Measurements from ENCODE around the gene SUN5. TPM values are rescaled to one million over a fixed set of nuclear protein-coding genes. Genes with fewer than 3 reads are reported as not detected.

SUN5 gene
- total and polyA plus RNA-seq, 8 donors, result not detected

GRCh38 chr20:32945710-32946221, 58.5 kb downstream of the SUN5 start:
- DNase-seq (no peak), ATAC-seq (no peak)
- intact Hi-C loops (cut with DNase I), result no loop called here
- Histone ChIP-seq H3K27me3 (peaks cover 0 to 4% of the 10 kb centered on the region in 2 donors), H3K4me3 (no peak overlapping the region), H3K36me3 (no peaks in the 10 kb centered on the region), H3K27ac (no peak overlapping the region), H3K4me1 (no peaks in the 10 kb centered on the region), H3K9me3 (peaks cover 0 to 7% of the 10 kb centered on the region in 2 donors)
- peak; percentile 33 to 37 for TF ChIP-seq CTCF (IDR thresholded peaks at IDR 0.05)

- no peaks in the 10 kb centered on the region for H3K36me3 ChIP-seq
- peaks cover 0 to 7% of the 10 kb centered on the region in 2 donors for H3K9me3 ChIP-seq
- no peak for TF ChIP-seq CTCF (IDR thresholded peaks at IDR 0.05)
- ATAC-seq (no peak), DNase-seq (no peak)
- H3K4me1 ChIP-seq, result no peaks in the 10 kb centered on the region
- H3K27me3 ChIP-seq, result peaks cover 0 to 4% of the 10 kb centered on the region in 2 donors
- H3K4me3 ChIP-seq, result no peak overlapping the region
- H3K27ac ChIP-seq, result no peak overlapping the region
- intact Hi-C loops (cut with DNase I), result no loop called here
Measured at GRCh38 chr20:32943490-32944052, 60.7 kb downstream of the SUN5 start.

GRCh38 chr20:32941155-32941885, 62.9 kb downstream of the SUN5 start:
- Histone ChIP-seq H3K36me3 (no peaks in the 10 kb centered on the region), H3K9me3 (peaks cover 0 to 7% of the 10 kb centered on the region in 2 donors), H3K4me1 (no peaks in the 10 kb centered on the region), H3K27me3 (peaks cover 0 to 4% of the 10 kb centered on the region in 2 donors), H3K27ac (no peak overlapping the region), H3K4me3 (no peak overlapping the region)
- intact Hi-C loops (cut with DNase I), result no loop called here
- no peak for TF ChIP-seq CTCF (IDR thresholded peaks at IDR 0.05)
- ATAC-seq (no peak), DNase-seq (no peak)

- DNase-seq (no peak), ATAC-seq (no peak)
- Histone ChIP-seq H3K27ac (no peak overlapping the region), H3K9me3 (no peaks in the 10 kb centered on the region), H3K4me3 (no peak overlapping the region), H3K27me3 (no peaks in the 10 kb centered on the region), H3K4me1 (no peaks in the 10 kb centered on the region), H3K36me3 (no peaks in the 10 kb centered on the region)
- TF ChIP-seq CTCF (IDR thresholded peaks at IDR 0.05), result no peak
- intact Hi-C loops (cut with DNase I), result no loop called here
Measured at GRCh38 chr20:32934580-32934979, 69.7 kb downstream of the SUN5 start.

Other genes starting within 250 kb of the SUN5 start
- 1 to 10 TPM in 1 of 2 donors, under 1 TPM in 1; 0.86 to 1.6 TPM for gene DNMT3B, start 242.0 kb downstream of the SUN5 start, total RNA-seq
- 1 to 10 TPM; 5.8 to 8.3 (median 6.6) TPM for gene DNMT3B, start 242.0 kb downstream of the SUN5 start, polyA plus RNA-seq (ENCODE audit: insufficient read length in 6 of 6)
- 100 to 1,000 TPM in 1 of 2 donors, 10 to 100 TPM in 1; 87.4 to 107 TPM for gene MAPRE1, start 184.5 kb downstream of the SUN5 start, total RNA-seq
- 10 to 100 TPM; 72.3 to 93.1 (median 79.1) TPM for gene MAPRE1, start 184.5 kb downstream of the SUN5 start, polyA plus RNA-seq (ENCODE audit: insufficient read length in 6 of 6)
- 1 to 10 TPM in 1 of 2 donors, under 1 TPM in 1; 0.35 to 1.0 TPM for gene EFCAB8, start 145.5 kb downstream of the SUN5 start, total RNA-seq
- gene EFCAB8, start 145.5 kb downstream of the SUN5 start, polyA plus RNA-seq (ENCODE audit: insufficient read length in 6 of 6), result under 1 TPM in 5 of 6 donors, not detected in 1; 0.07 to 0.15 (median 0.11) TPM
- under 1 TPM in 1 of 2 donors, not detected in 1; 0.65 TPM for gene BPIFB2, start 3.3 kb upstream of the SUN5 start, total RNA-seq
- not detected for gene BPIFB2, start 3.3 kb upstream of the SUN5 start, polyA plus RNA-seq (ENCODE audit: insufficient read length in 6 of 6)
- not detected for gene BPIFB6, start 27.2 kb upstream of the SUN5 start, total RNA-seq
- not detected for gene BPIFB6, start 27.2 kb upstream of the SUN5 start, polyA plus RNA-seq (ENCODE audit: insufficient read length in 6 of 6)
- gene BPIFB3, start 49.5 kb upstream of the SUN5 start, total RNA-seq, result not detected
- not detected for gene BPIFB3, start 49.5 kb upstream of the SUN5 start, polyA plus RNA-seq (ENCODE audit: insufficient read length in 6 of 6)
- not detected for gene BPIFB4, start 75.2 kb upstream of the SUN5 start, total RNA-seq
- not detected for gene BPIFB4, start 75.2 kb upstream of the SUN5 start, polyA plus RNA-seq (ENCODE audit: insufficient read length in 6 of 6)
- gene BPIFA2, start 163.7 kb upstream of the SUN5 start, total RNA-seq, result not detected
- gene BPIFA2, start 163.7 kb upstream of the SUN5 start, polyA plus RNA-seq (ENCODE audit: insufficient read length in 6 of 6), result not detected
- not detected for gene BPIFA3, start 212.9 kb upstream of the SUN5 start, total RNA-seq
- gene BPIFA3, start 212.9 kb upstream of the SUN5 start, polyA plus RNA-seq (ENCODE audit: insufficient read length in 6 of 6), result not detected
- gene BPIFA1, start 231.6 kb upstream of the SUN5 start, total RNA-seq, result 1 to 10 TPM in 1 of 2 donors, not detected in 1; 9.2 TPM
- gene BPIFA1, start 231.6 kb upstream of the SUN5 start, polyA plus RNA-seq (ENCODE audit: insufficient read length in 6 of 6), result not detected

Data from left lung (tissue), 10 donors.